GM12878 (cell line): ENCODE results near the gene HPSE2. TPM values are rescaled to one million over a fixed set of nuclear protein-coding genes. Genes with fewer than 3 reads are reported as not detected.

Experiments used
- ATAC-seq: fragments of 200-7000 bp; cut with Tn5 transposase; 3 replicates; pipeline ENCODE4 v1.9.1; 2020; ENCODE audit warnings: mild to moderate bottlenecking, moderate library complexity
- BruUV-seq: library from RNA; stranded (reverse); fragments of 400-500 nt; replicated peaks from 2 replicates; lab custom pipeline; 2021; lab: Mats Ljungman, UMichigan
- CTCF ChIA-PET: fragments of 300-600 bp; sonication (Branson Sonifier 250); formaldehyde crosslinking; extraction: SDS; loops from one replicate; lab custom pipeline; 2021; ENCODE audit warnings: inconsistent platforms; lab: Yijun Ruan, JAX
- POLR2A ChIA-PET: fragments of 350-600 bp; formaldehyde crosslinking; extraction: SDS; loops from one replicate; lab custom pipeline; 2021; ENCODE audit warnings: inconsistent platforms; lab: Charles Lee
- RAD21 ChIA-PET: fragments of 300-600 bp; sonication (Branson Sonifier 250); formaldehyde crosslinking; loops from one replicate; lab custom pipeline; 2023; ENCODE audit warnings: antibody characterized with exemption; ENCODE audit not compliant: unreplicated experiment; lab: Charles Lee
- SMC1A ChIA-PET: fragments of 300-600 bp; sonication (Branson Sonifier 250); formaldehyde crosslinking; loops from one replicate; lab custom pipeline; 2023; ENCODE audit not compliant: unreplicated experiment, uncharacterized antibody; lab: Charles Lee
- DNase-seq: peaks from one replicate; pipeline ENCODE4 v3.0.0-alpha.2; 2011; ENCODE audit warnings: low read depth, low spot score
- FAIRE-seq: peaks from 3 replicates; lab custom pipeline; 2011; peaks lifted over from hg19 to GRCh38; lab: Jason Lieb, UNC
- H2AFZ ChIP-seq: 2 replicates; pipeline ENCODE4 v1.6.0; 2011; ENCODE audit warnings: low read depth, low read length, control low read depth; ENCODE audit not compliant: control insufficient read depth
- H3K27ac ChIP-seq: 2 replicates; pipeline ENCODE4 v1.5.1; 2011; ENCODE audit warnings: control low read depth; ENCODE audit not compliant: control insufficient read depth, insufficient read depth
- H3K27me3 ChIP-seq, 2 experiments: replicated peaks in 1 of 2; 2 replicates each; pipeline versions ENCODE4 v1.6.0 to v1.6.1; 2011; ENCODE audit warnings: low read length in 1 of 2; ENCODE audit not compliant: control insufficient read depth in 2 of 2, insufficient read depth in 2 of 2
- H3K36me3 ChIP-seq, 2 experiments: 2 replicates each; pipeline ENCODE4 v1.5.1; 2011; ENCODE audit warnings: low read length in 1 of 2; ENCODE audit not compliant: control insufficient read depth in 2 of 2, insufficient read depth in 2 of 2
- H3K4me1 ChIP-seq: 2 replicates; pipeline ENCODE4 v1.6.1; 2011; ENCODE audit warnings: mild to moderate bottlenecking, low read length, moderate library complexity, mixed read lengths; ENCODE audit not compliant: control insufficient read depth, insufficient read depth
- H3K4me2 ChIP-seq: 2 replicates; pipeline ENCODE4 v1.6.0; 2011; ENCODE audit warnings: control low read depth; ENCODE audit not compliant: control insufficient read depth, insufficient read depth
- H3K4me3 ChIP-seq: fragments of 200-600 bp; sonication (generic); 2 replicates; pipeline ENCODE4 v1.5.1; 2016
- H3K79me2 ChIP-seq: 2 replicates; pipeline ENCODE4 v1.6.0; 2011; ENCODE audit warnings: low read length; ENCODE audit not compliant: control insufficient read depth, insufficient read depth
- H3K9ac ChIP-seq: 2 replicates; pipeline ENCODE4 v1.8.0; 2011; ENCODE audit warnings: low read length, control low read depth, mixed read lengths; ENCODE audit not compliant: control insufficient read depth, insufficient read depth
- H3K9me3 ChIP-seq: replicated peaks from 3 replicates; pipeline ENCODE4 v1.5.1; 2011; ENCODE audit warnings: mild to moderate bottlenecking, low read length; ENCODE audit not compliant: control insufficient read depth, insufficient read depth
- H4K20me1 ChIP-seq: 2 replicates; pipeline ENCODE4 v1.6.0; 2011; ENCODE audit not compliant: control insufficient read depth, insufficient read depth
- FOXK2 ChIP-seq: fragments of 450-650 bp; IDR thresholded peaks from 2 replicates; pipeline ENCODE4 v1.6.1; 2017; ENCODE audit warnings: mild to moderate bottlenecking, moderate library complexity
- HDAC6 ChIP-seq: fragments of 200-600 bp; sonication (generic); IDR thresholded peaks from one replicate; pipeline ENCODE4 v1.8.0; 2017; ENCODE audit warnings: antibody characterized with exemption; ENCODE audit not compliant: unreplicated experiment
- JUNB ChIP-seq: IDR thresholded peaks from 2 replicates; pipeline ENCODE4 v1.6.1; 2016; ENCODE audit warnings: antibody characterized with exemption, mild to moderate bottlenecking
- JUND ChIP-seq: IDR thresholded peaks from 2 replicates; pipeline ENCODE4 v1.6.1; 2012; ENCODE audit warnings: low read depth, mild to moderate bottlenecking, low read length, improper control_type of control experiment, moderate library complexity
- MEF2B ChIP-seq: fragments of 450-650 bp; IDR thresholded peaks from 2 replicates; pipeline ENCODE4 v1.6.1; 2018; ENCODE audit warnings: mild to moderate bottlenecking, moderate library complexity; ENCODE audit not compliant: partially characterized antibody, poor library complexity, severe bottlenecking
- RB1 ChIP-seq: fragments of 450-650 bp; formaldehyde crosslinking; IDR thresholded peaks from 2 replicates; pipeline ENCODE4 v1.6.1; 2017; ENCODE audit warnings: mild to moderate bottlenecking, borderline replicate concordance
- RELA ChIP-seq: fragments of 450-650 bp; IDR thresholded peaks from 2 replicates; pipeline ENCODE4 v1.8.0; 2014; ENCODE audit warnings: borderline replicate concordance; ENCODE audit not compliant: partially characterized antibody
- SKIL ChIP-seq: fragments of 450-650 bp; IDR thresholded peaks from 2 replicates; pipeline ENCODE4 v1.6.1; 2017; ENCODE audit warnings: mild to moderate bottlenecking, low read depth, inconsistent platforms; ENCODE audit not compliant: poor library complexity, severe bottlenecking
- TCF7 ChIP-seq: IDR thresholded peaks from 2 replicates; pipeline ENCODE4 v1.6.1; 2014; ENCODE audit warnings: antibody characterized with exemption, borderline replicate concordance
- ZNF384 ChIP-seq: IDR thresholded peaks from 2 replicates; pipeline ENCODE4 v1.6.1; 2012; ENCODE audit warnings: low read depth, mild to moderate bottlenecking, low read length, improper control_type of control experiment, borderline replicate concordance
- ZNF622 ChIP-seq: fragments of 450-650 bp; IDR thresholded peaks from 2 replicates; pipeline ENCODE4 v1.6.1; 2017; ENCODE audit warnings: mild to moderate bottlenecking, inconsistent platforms
- WGBS: methylation state at CpG from one replicate; pipeline ENCODE4 v1.1.6; 2016; ENCODE audit warnings: low lambda C conversion rate; ENCODE audit not compliant: insufficient replicate concordance, insufficient coverage; ENCODE audit errors: missing lambda C conversion rate; 5-methylcytosine and 5-hydroxymethylcytosine counted together
- in situ Hi-C: fragments of 300-500 bp; cut with MboI; formaldehyde crosslinking; loops from 9 replicates; pipeline ENCODE4 v1.14.3; 2018; ENCODE audit warnings: mixed read lengths
- intact Hi-C: fragments of 100-400 bp; cut with micrococcal nuclease; formaldehyde crosslinking; loops from one replicate; pipeline ENCODE4 v1.14.2; 2022; ENCODE audit not compliant: unreplicated experiment
- polyA plus RNA-seq, 11 experiments: library from polyadenylated mRNA; depleted of rRNA in 4 of 11; unstranded in 6 of 11; stranded (reverse) in 5 of 11; fragments of >200 nt; fragmentation: Nextera tagmentation in 4 of 11; fragmentation: Illumina TruSeq in 1 of 11; extraction: Ambion mirVana in 4 of 11; extraction: Trizol in 1 of 11; gene quantifications; 1 replicate in 1 of 11; 2 replicates in 10 of 11; pipeline versions ENCODE4 v1.2.1 to v1.2.3, GENCODE V29; 2011 to 2016; ENCODE audit warnings: inconsistent platforms in 2 of 11, missing spikeins in 2 of 11, low read depth in 1 of 11
- total RNA-seq, 4 experiments: library from RNA; depleted of rRNA in 3 of 4; stranded (reverse); fragments of >200 nt in 3 of 4; fragmentation: Illumina TruSeq in 1 of 4; extraction: Trizol in 1 of 4; gene quantifications; 2 replicates each; pipeline versions ENCODE4 v1.2.1 to v1.2.3, GENCODE V29; 2013 to 2021

HPSE2 gene
- total and polyA plus RNA-seq, 10 of the 15 experiments (the other 5 are each of a cell fraction or from before 2014, with no cell fraction given) = 0.06 TPM; not detected in 9

- no peak overlapping the region for H3K9ac ChIP-seq
- RAD21 ChIA-PET = no interaction called here
- no peak overlapping the region for H3K4me2 ChIP-seq
- FAIRE-seq = no peak
- TF ChIP-seq MEF2B (peak; percentile 13), RELA (no peak), ZNF622 (no peak), ZNF384 (no peak), JUNB (no peak), FOXK2 (no peak), RB1 (no peak), HDAC6 (no peak)
- TF ChIP-seq, all 136 proteins: peak for 1
- no TSS peak for BruUV-seq
- no peaks in the 10 kb centered on the region for H3K36me3 ChIP-seq
- H4K20me1 ChIP-seq = no peaks in the 10 kb centered on the region
- ChIA-PET CTCF (interaction anchor here (0.9 to 1.0 kb wide), 2 partner anchors 10 to 19 kb away, joined by 4 read pairs; no protein-coding TSS in a partner anchor), SMC1A (no interaction called here), POLR2A (no interaction called here)
- no peaks in the 10 kb centered on the region for H3K27me3 ChIP-seq
- 23% methylated on average over 4 of the region's 4 CpGs for WGBS
- H3K4me3 ChIP-seq = no peak overlapping the region
- H3K27ac ChIP-seq = no peak overlapping the region
- no peaks in the 10 kb centered on the region; the same call in 2 of the 3 replicates for H3K9me3 ChIP-seq
- no peak for DNase-seq
- H3K79me2 ChIP-seq = no peaks in the 10 kb centered on the region
- intact Hi-C loops = no loop called here
- in situ Hi-C loops = no loop called here
- no peaks in the 10 kb centered on the region for H3K4me1 ChIP-seq
- ATAC-seq = no peak
- H2AFZ ChIP-seq = no peak overlapping the region
Observed at GRCh38 chr10:99266383-99266782, 30.7 kb upstream of the HPSE2 start.

GRCh38 chr10:99248824-99249223 lies 13.2 kb upstream of the HPSE2 start:
- TF ChIP-seq SKIL (no peak), RELA (no peak), TCF7 (no peak), JUND (no peak)
- H3K27ac ChIP-seq = no peak overlapping the region
- ChIA-PET RAD21 (no interaction called here), SMC1A (no interaction called here), CTCF (no interaction called here), POLR2A (no interaction called here)
- H3K4me3 ChIP-seq = no peak overlapping the region
- H4K20me1 ChIP-seq = no peaks in the 10 kb centered on the region
- no peak for FAIRE-seq
- no peaks in the 10 kb centered on the region; the same call in 2 of the 3 replicates for H3K9me3 ChIP-seq
- no peak overlapping the region for H3K9ac ChIP-seq
- no peaks in the 10 kb centered on the region for H3K4me1 ChIP-seq
- in situ Hi-C loops (loop anchor here (5.0 to 10.0 kb wide), 2 partner anchors 504 to 787 kb away; no protein-coding TSS in a partner anchor), intact Hi-C loops (loop anchor here (10.0 kb wide), 2 partner anchors 394 to 504 kb away; no protein-coding TSS in a partner anchor)
- no TSS peak for BruUV-seq
- no peak for DNase-seq
- H3K36me3 ChIP-seq = no peaks in the 10 kb centered on the region
- H2AFZ ChIP-seq = no peak overlapping the region
- H3K27me3 ChIP-seq = no peaks in the 10 kb centered on the region
- ATAC-seq = no peak
- WGBS = 2% methylated on average over 2 of the region's 2 CpGs
- H3K79me2 ChIP-seq = no peaks in the 10 kb centered on the region
- H3K4me2 ChIP-seq = no peak overlapping the region
